SK-N-SH (cell line): ENCODE results near the gene CHMP1B. TPM values are rescaled to one million over a fixed set of nuclear protein-coding genes. Genes with fewer than 3 reads are reported as not detected.

Experiments
- CTCF ChIA-PET: fragments of 300-600, 350-600 bp; formaldehyde crosslinking; extraction: SDS; loops from one replicate; lab custom pipeline; 2021; lab: Yijun Ruan, JAX
- POLR2A ChIA-PET: fragments of 350-600 bp; sonication (Branson Sonifier 250); formaldehyde crosslinking; extraction: SDS; loops from one replicate; lab custom pipeline; 2020; ENCODE audit warnings: antibody characterized with exemption, inconsistent platforms; lab: Yijun Ruan, JAX
- DNase-seq: peaks from one replicate; pipeline ENCODE4 v3.0.0; 2012
- H2AFZ ChIP-seq: fragments of 200-600 bp; sonication (generic); 2 replicates; pipeline ENCODE4 v1.8.1; 2016; ENCODE audit warnings: antibody characterized with exemption, mild to moderate bottlenecking, low read depth
- H3F3A ChIP-seq: fragments of 200-600 bp; sonication (generic); replicated peaks from 2 replicates; pipeline ENCODE3; 2016; ENCODE audit warnings: antibody characterized with exemption, mild to moderate bottlenecking; ENCODE audit not compliant: insufficient read depth
- H3K27ac ChIP-seq, 2 experiments: fragments of 200-500 bp in 1 of 2; fragments of 200-600 bp in 1 of 2; sonication (Bioruptor generic) in 1 of 2; sonication (generic), shearing (Covaris generic) in 1 of 2; 2 replicates each; pipeline versions ENCODE4 v1.5.1 to v1.6.1; 2014 to 2016; ENCODE audit warnings: low read depth in 2 of 2, inconsistent platforms in 1 of 2, low read length in 1 of 2, mild to moderate bottlenecking in 1 of 2, mixed read lengths in 1 of 2
- H3K27me3 ChIP-seq: fragments of 200-600 bp; sonication (generic), shearing (Covaris generic); 2 replicates; pipeline ENCODE4 v1.6.1; 2016; ENCODE audit warnings: mixed run types; ENCODE audit not compliant: insufficient read depth
- H3K36me3 ChIP-seq, 2 experiments: fragments of 200-500 bp in 1 of 2; fragments of 200-600 bp in 1 of 2; sonication (Bioruptor generic) in 1 of 2; sonication (generic) in 1 of 2; replicated peaks in 1 of 2; 2 replicates each; pipeline versions ENCODE3 to v1.5.1; 2014 to 2016; ENCODE audit warnings: low read length in 1 of 2, mild to moderate bottlenecking in 1 of 2; ENCODE audit not compliant: insufficient read depth in 2 of 2, control insufficient read depth in 1 of 2
- H3K4me1 ChIP-seq, 2 experiments: fragments of 200-500 bp in 1 of 2; fragments of 200-600 bp in 1 of 2; sonication (Bioruptor generic) in 1 of 2; sonication (generic), shearing (Covaris generic) in 1 of 2; 2 replicates each; pipeline versions ENCODE4 v1.5.1 to v1.6.1; 2014 to 2016; ENCODE audit warnings: low read depth in 1 of 2, low read length in 1 of 2, mixed run types in 1 of 2; ENCODE audit not compliant: insufficient read depth in 2 of 2, control insufficient read depth in 1 of 2
- H3K4me2 ChIP-seq: fragments of 200-600 bp; sonication (generic), shearing (Covaris generic); 2 replicates; pipeline ENCODE4 v1.6.1; 2017; ENCODE audit warnings: mixed run types
- H3K4me3 ChIP-seq, 2 experiments: fragments of 200-500 bp in 1 of 2; fragments of 200-600 bp in 1 of 2; sonication (Bioruptor generic) in 1 of 2; sonication (generic), shearing (Covaris generic) in 1 of 2; 2 replicates each; pipeline versions ENCODE4 v1.5.1 to v1.8.1; 2014 to 2016; ENCODE audit warnings: low read depth in 2 of 2, inconsistent platforms in 1 of 2, low read length in 1 of 2, mild to moderate bottlenecking in 1 of 2, mixed read lengths in 1 of 2, moderate library complexity in 1 of 2
- H3K79me2 ChIP-seq: fragments of 200-600 bp; sonication (generic); 2 replicates; pipeline ENCODE4 v1.8.1; 2017; ENCODE audit warnings: mild to moderate bottlenecking; ENCODE audit not compliant: insufficient read depth
- H3K9ac ChIP-seq: fragments of 200-600 bp; sonication (generic); 2 replicates; pipeline ENCODE4 v1.6.1; 2017; ENCODE audit warnings: mixed run types
- H3K9me2 ChIP-seq: fragments of 200-600 bp; sonication (generic); 2 replicates; pipeline ENCODE4 v1.6.1; 2017; ENCODE audit warnings: mixed run types
- H3K9me3 ChIP-seq: fragments of 200-600 bp; sonication (generic); 2 replicates; pipeline ENCODE4 v1.6.1; 2017; ENCODE audit warnings: mixed run types, mild to moderate bottlenecking, moderate library complexity
- H4K20me1 ChIP-seq: fragments of 200-600 bp; sonication (generic); 2 replicates; pipeline ENCODE4 v1.6.1; 2017; ENCODE audit warnings: mild to moderate bottlenecking, mixed run types; ENCODE audit not compliant: insufficient read depth
- CHD2 ChIP-seq: fragments of 150-350 bp; IDR thresholded peaks from 2 replicates; pipeline ENCODE4 v1.6.1; 2018; ENCODE audit warnings: low read length; ENCODE audit not compliant: partially characterized antibody
- CTCF ChIP-seq: fragments of 200-600 bp; sonication (generic); IDR thresholded peaks from 2 replicates; pipeline ENCODE4 v1.6.1; 2017; ENCODE audit warnings: antibody characterized with exemption, mild to moderate bottlenecking, moderate library complexity
- ELF1 ChIP-seq: IDR thresholded peaks from 2 replicates; pipeline ENCODE4 v1.4.0; 2012
- FOSL2 ChIP-seq: IDR thresholded peaks from 2 replicates; pipeline ENCODE4 v1.4.0; 2012; ENCODE audit warnings: low read depth, mild to moderate bottlenecking, moderate library complexity, borderline replicate concordance
- GABPA ChIP-seq: IDR thresholded peaks from 2 replicates; pipeline ENCODE4 v1.4.0; 2012; ENCODE audit warnings: low read depth, mild to moderate bottlenecking
- GATA2 ChIP-seq: sonication (generic); formaldehyde crosslinking; IDR thresholded peaks from 2 replicates; pipeline ENCODE4 v1.5.0; 2020; ENCODE audit warnings: mild to moderate bottlenecking, missing genetic modification reagents
- MXI1 ChIP-seq: IDR thresholded peaks from 2 replicates; pipeline ENCODE4 v1.6.1; 2012; ENCODE audit warnings: mild to moderate bottlenecking, low read depth, low read length, improper control_type of control experiment
- NRF1 ChIP-seq: IDR thresholded peaks from 2 replicates; pipeline ENCODE4 v1.6.1; 2012; ENCODE audit warnings: low read depth, mild to moderate bottlenecking, low read length
- POLR2AphosphoS5 ChIP-seq: IDR thresholded peaks from 2 replicates; pipeline ENCODE4 v1.6.1; 2012; ENCODE audit warnings: low read depth, low read length
- RCOR1 ChIP-seq: fragments of 150-350 bp; IDR thresholded peaks from 2 replicates; pipeline ENCODE4 v1.6.1; 2017; ENCODE audit warnings: antibody characterized with exemption, low read length
- SIN3A ChIP-seq: IDR thresholded peaks from 2 replicates; pipeline ENCODE4 v1.6.1; 2012; ENCODE audit warnings: low read depth, mild to moderate bottlenecking, low read length, moderate library complexity, borderline replicate concordance
- TAF1 ChIP-seq: IDR thresholded peaks from 2 replicates; pipeline ENCODE4 v1.6.1; 2012; ENCODE audit warnings: low read depth, mild to moderate bottlenecking, low read length, moderate library complexity, borderline replicate concordance
- WGBS: methylation state at CpG from one replicate; pipeline ENCODE4 v1.1.6; 2017; ENCODE audit warnings: low lambda C conversion rate; 5-methylcytosine and 5-hydroxymethylcytosine counted together
- polyA plus RNA-seq, 3 experiments: library from polyadenylated mRNA; depleted of rRNA; stranded (reverse); fragments of >200 nt; gene quantifications; 2 replicates each; pipeline ENCODE4 v1.2.3, GENCODE V29; 2012

CHMP1B gene
- polyA plus RNA-seq, 1 of the 3 experiments (the other 2 are of a cell fraction) = 52.4 TPM

- Histone ChIP-seq H3K27me3 (no peaks in the 10 kb centered on the region), H3K4me3 (no peak overlapping the region), H3K9me2 (no peaks in the 10 kb centered on the region), H3K79me2 (no peaks in the 10 kb centered on the region), H4K20me1 (no peaks in the 10 kb centered on the region), H3K4me2 (no peak overlapping the region), H3K4me1 (no peaks in the 10 kb centered on the region), H3K27ac (no peak overlapping the region), H3F3A (no peaks in the 10 kb centered on the region), H2AFZ (no peak overlapping the region), H3K9me3 (no peaks in the 10 kb centered on the region), H3K36me3 (peaks cover 2 to 27% of the 10 kb centered on the region in 2 experiments), H3K9ac (no peak overlapping the region)
- WGBS = 94% methylated on average over 21 of the region's 22 CpGs
- DNase-seq = no peak
- CTCF ChIA-PET = no interaction called here
- POLR2A ChIA-PET = no interaction called here
- TF ChIP-seq SIN3A (no peak), TAF1 (no peak), RCOR1 (no peak)
These were observed 34.2 kb downstream of the CHMP1B start for GRCh38 chr18:11885278-11885947.

- peaks cover 7 to 27% of the 10 kb centered on the region in 2 experiments for H3K36me3 ChIP-seq
- TF ChIP-seq POLR2AphosphoS5 = no peak
- no peak for TF ChIP-seq CTCF
- TF ChIP-seq GABPA = no peak
- no peak for TF ChIP-seq MXI1
- no peak for TF ChIP-seq RCOR1
- no peak for TF ChIP-seq GATA2 (CRISPR knock-in tag)
- TF ChIP-seq ELF1 = no peak
- TF ChIP-seq NRF1 = no peak
- no peak for TF ChIP-seq CHD2
- TF ChIP-seq TAF1 = no peak
- no peak for TF ChIP-seq FOSL2
- no peak for DNase-seq
- no peaks in the 10 kb centered on the region for H4K20me1 ChIP-seq
- CTCF ChIA-PET = interaction anchor here (1.7 kb wide), 1 partner anchor 153 kb away, joined by 4 read pairs; no protein-coding TSS in a partner anchor
- H3K4me2 ChIP-seq = no peak overlapping the region
- no peaks in the 10 kb centered on the region for H3K79me2 ChIP-seq
- no peak overlapping the region for H3K4me3 ChIP-seq
- POLR2A ChIA-PET = no interaction called here
- no peaks in the 10 kb centered on the region for H3K27me3 ChIP-seq
- H3K4me1 ChIP-seq = no peaks in the 10 kb centered on the region
- no peak overlapping the region for H2AFZ ChIP-seq
- no peaks in the 10 kb centered on the region for H3F3A ChIP-seq
- no peaks in the 10 kb centered on the region for H3K9me2 ChIP-seq
- 83% methylated on average over 17 of the region's 19 CpGs for WGBS
- no peak overlapping the region for H3K27ac ChIP-seq
- no peaks in the 10 kb centered on the region for H3K9me3 ChIP-seq
- H3K9ac ChIP-seq = no peak overlapping the region
These were observed 35.4 kb downstream of the CHMP1B start for GRCh38 chr18:11886577-11887110.
